ENCODE data around the gene SPON1. TPM values are rescaled to one million over a fixed set of nuclear protein-coding genes. Genes with fewer than 3 reads are reported as not detected.
"Not testable (repeated sequence)": the region's sequence is repeated elsewhere in the genome, so short reads cannot be mapped to it uniquely, and the experiment has no call there.

The SPON1 gene
- total RNA-seq, 1 experiment from 2014 or later, result not detected

- CTCF ChIA-PET, result interaction anchor here (0.6 to 1.7 kb wide), 3 partner anchors 192 to 373 kb away, joined by 4 to 6 read pairs (median 4); no protein-coding TSS in a partner anchor
- Histone ChIP-seq H3K9me3 (ENCODE audit: low read length) (no peaks in the 10 kb centered on the region), H3K9ac (ENCODE audit: low read length) (no peak overlapping the region), H3K4me3 (ENCODE audit: low read length) (no peak overlapping the region), H3K79me2 (ENCODE audit: low read length) (no peaks in the 10 kb centered on the region), H3K4me2 (ENCODE audit: low read length) (no peak overlapping the region), H3K27ac (ENCODE audit: low read length) (no peak overlapping the region), H3K36me3 (ENCODE audit: low read depth, low read length) (no peaks in the 10 kb centered on the region), H3F3A (ENCODE audit: low read length, unreplicated experiment) (no peaks in the 10 kb centered on the region), H2AFZ (ENCODE audit: low read length) (no peak overlapping the region), H3K27me3 (ENCODE audit: low read length) (no peaks in the 10 kb centered on the region; the same call in 1 of the 2 replicates), H3K9me2 (replicated peaks; ENCODE audit: low read length) (no peaks in the 10 kb centered on the region), H4K20me1 (ENCODE audit: low read length) (no peaks in the 10 kb centered on the region), H3K4me1 (ENCODE audit: insufficient read depth, low read length) (no peaks in the 10 kb centered on the region; the same call in 1 of the 2 replicates)
- POLR2A ChIA-PET (ENCODE audit: unreplicated experiment), result no interaction called here
- intact Hi-C loops (cut with micrococcal nuclease), result loop anchor here (1.0 to 5.0 kb wide), 2 partner anchors 107 to 373 kb away; no protein-coding TSS in a partner anchor
- no peak for TF ChIP-seq EZH2 (IDR thresholded peaks at IDR 0.05; ENCODE audit: low read length, unreplicated experiment)
- TF ChIP-seq EZH2phosphoT487 (IDR thresholded peaks at IDR 0.05; ENCODE audit: borderline replicate concordance, low read length), result no peak
- TF ChIP-seq CTCF (conservative IDR thresholded peaks at IDR 0.05; ENCODE audit: low read depth, low read length), result no peak
- ATAC-seq, result no peak
- no peak for DNase-seq
- BruUV-seq (replicated peaks), result no TSS peak
These were observed 187.2 kb downstream of the SPON1 start for GRCh38 chr11:14149683-14150082.

- H3K9ac ChIP-seq (ENCODE audit: low read length), result no peak overlapping the region
- ATAC-seq (no peak), DNase-seq (no peak)
- no peaks in the 10 kb centered on the region for H3K79me2 ChIP-seq (ENCODE audit: low read length)
- no peaks in the 10 kb centered on the region for H3K36me3 ChIP-seq (ENCODE audit: low read depth, low read length)
- H3K4me2 ChIP-seq (ENCODE audit: low read length), result no peak overlapping the region
- no peak overlapping the region for H3K4me3 ChIP-seq (ENCODE audit: low read length)
- H3K4me1 ChIP-seq (ENCODE audit: insufficient read depth, low read length), result no peaks in the 10 kb centered on the region
- H2AFZ ChIP-seq (ENCODE audit: low read length), result no peak overlapping the region
- POLR2A ChIA-PET (ENCODE audit: unreplicated experiment), result no interaction called here
- TF ChIP-seq EZH2phosphoT487 (IDR thresholded peaks at IDR 0.05; ENCODE audit: borderline replicate concordance, low read length), result no peak
- TF ChIP-seq CTCF (conservative IDR thresholded peaks at IDR 0.05; ENCODE audit: low read depth, low read length), result no peak
- no peak for TF ChIP-seq EZH2 (IDR thresholded peaks at IDR 0.05; ENCODE audit: low read length, unreplicated experiment)
- intact Hi-C loops (cut with micrococcal nuclease), result no loop called here
- BruUV-seq (replicated peaks), result no TSS peak
- no peak overlapping the region for H3K27ac ChIP-seq (ENCODE audit: low read length)
- H3F3A ChIP-seq (ENCODE audit: low read length, unreplicated experiment), result no peaks in the 10 kb centered on the region
- H3K9me3 ChIP-seq (ENCODE audit: low read length), result no peaks in the 10 kb centered on the region
- no peaks in the 10 kb centered on the region for H3K9me2 ChIP-seq (replicated peaks; ENCODE audit: low read length)
- CTCF ChIA-PET, result no interaction called here
- H3K27me3 ChIP-seq (ENCODE audit: low read length), result no peaks in the 10 kb centered on the region; the same call in 1 of the 2 replicates
- no peaks in the 10 kb centered on the region for H4K20me1 ChIP-seq (ENCODE audit: low read length)
These were observed 188.4 kb downstream of the SPON1 start for GRCh38 chr11:14150878-14151277.

- H2AFZ ChIP-seq (ENCODE audit: low read length); H3K4me2 ChIP-seq (ENCODE audit: low read length); H3K4me3 ChIP-seq (ENCODE audit: low read length); CTCF ChIA-PET; H4K20me1 ChIP-seq (ENCODE audit: low read length); intact Hi-C loops (cut with micrococcal nuclease); ATAC-seq; H3K27me3 ChIP-seq (ENCODE audit: low read length); H3F3A ChIP-seq (ENCODE audit: low read length, unreplicated experiment); BruUV-seq (replicated peaks); POLR2A ChIA-PET (ENCODE audit: unreplicated experiment); H3K36me3 ChIP-seq (ENCODE audit: low read depth, low read length); H3K27ac ChIP-seq (ENCODE audit: low read length); DNase-seq; H3K4me1 ChIP-seq (ENCODE audit: insufficient read depth, low read length); H3K9me2 ChIP-seq (replicated peaks; ENCODE audit: low read length); H3K79me2 ChIP-seq (ENCODE audit: low read length); H3K9ac ChIP-seq (ENCODE audit: low read length); H3K9me3 ChIP-seq (ENCODE audit: low read length): not testable (repeated sequence)
These were observed 191.6 kb downstream of the SPON1 start for GRCh38 chr11:14154103-14154502.
